GM21576 (cell line): ENCODE measurements around the gene TEX19.
A peak's percentile ranks its signal among the peaks of the same experiment; 100 is the strongest.

ENCODE experiments used
- ATAC-seq: cut with Tn5 transposase; IDR thresholded peaks from one replicate; pipeline ENCODE4 v1.9.1; 2021; ENCODE audit warnings: mild to moderate bottlenecking, moderate library complexity; ENCODE audit not compliant: unreplicated experiment

TEX19 gene

DNA sequence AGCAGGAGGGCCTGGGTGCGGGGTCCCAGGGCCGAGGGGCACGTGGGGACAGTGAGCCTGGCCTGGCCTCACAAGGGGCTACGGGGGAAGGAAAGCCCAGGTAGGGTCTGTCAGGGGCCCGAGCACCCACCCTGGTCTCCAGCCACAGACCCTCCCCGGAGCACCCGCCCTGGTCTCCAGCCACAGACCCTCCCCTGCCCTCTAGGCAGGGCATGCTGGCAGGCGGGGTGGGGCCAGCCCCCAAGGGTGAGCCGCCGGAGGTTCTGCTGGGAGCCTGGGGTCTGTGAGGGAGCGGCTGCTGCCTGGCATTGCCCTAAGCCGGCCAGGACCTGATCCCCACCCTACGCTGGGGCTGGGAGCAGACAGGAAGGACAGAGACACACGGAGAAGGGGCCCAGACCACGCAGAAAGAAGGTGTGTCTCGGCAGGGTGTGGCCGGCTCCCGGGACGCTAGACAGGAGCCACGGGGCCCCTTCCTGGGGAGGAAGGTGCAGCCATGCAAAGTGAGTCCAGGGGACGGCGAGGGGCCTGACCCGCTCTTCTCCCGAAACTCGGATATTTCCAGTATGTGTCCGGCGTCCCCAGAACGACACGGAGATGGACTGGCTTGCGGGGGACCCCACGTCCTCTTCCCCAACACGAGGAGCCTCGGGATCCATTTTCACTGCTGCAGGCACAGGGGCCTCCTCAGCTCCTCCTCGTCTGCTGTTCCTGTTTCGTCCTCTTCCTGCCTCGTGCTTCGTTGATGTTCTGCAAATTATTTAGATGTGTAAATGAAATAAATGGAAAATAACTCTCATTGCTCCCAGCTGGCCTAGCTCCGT, 28.0 kb downstream of the TEX19 start:
- ATAC-seq = no peak

DNA sequence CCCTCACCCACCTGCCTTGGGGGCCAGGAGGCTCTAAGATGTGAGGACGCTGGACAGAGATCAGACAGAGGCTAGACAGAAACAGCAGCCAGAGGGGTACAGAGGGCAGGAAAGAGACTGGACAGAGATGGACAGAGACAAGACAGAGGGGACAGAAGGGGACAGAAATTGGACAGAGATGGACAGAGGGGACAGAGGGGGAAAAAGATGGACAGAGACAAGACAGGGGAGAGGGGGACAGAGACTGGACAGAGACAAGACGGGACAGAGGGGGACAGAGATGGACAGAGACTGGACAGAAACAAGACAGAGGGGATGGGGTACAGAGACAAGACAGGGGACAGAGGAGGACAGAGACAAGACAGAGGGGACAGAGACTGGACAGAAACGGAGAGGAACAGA, 28.7 kb downstream of the TEX19 start:
- no peak for ATAC-seq

DNA sequence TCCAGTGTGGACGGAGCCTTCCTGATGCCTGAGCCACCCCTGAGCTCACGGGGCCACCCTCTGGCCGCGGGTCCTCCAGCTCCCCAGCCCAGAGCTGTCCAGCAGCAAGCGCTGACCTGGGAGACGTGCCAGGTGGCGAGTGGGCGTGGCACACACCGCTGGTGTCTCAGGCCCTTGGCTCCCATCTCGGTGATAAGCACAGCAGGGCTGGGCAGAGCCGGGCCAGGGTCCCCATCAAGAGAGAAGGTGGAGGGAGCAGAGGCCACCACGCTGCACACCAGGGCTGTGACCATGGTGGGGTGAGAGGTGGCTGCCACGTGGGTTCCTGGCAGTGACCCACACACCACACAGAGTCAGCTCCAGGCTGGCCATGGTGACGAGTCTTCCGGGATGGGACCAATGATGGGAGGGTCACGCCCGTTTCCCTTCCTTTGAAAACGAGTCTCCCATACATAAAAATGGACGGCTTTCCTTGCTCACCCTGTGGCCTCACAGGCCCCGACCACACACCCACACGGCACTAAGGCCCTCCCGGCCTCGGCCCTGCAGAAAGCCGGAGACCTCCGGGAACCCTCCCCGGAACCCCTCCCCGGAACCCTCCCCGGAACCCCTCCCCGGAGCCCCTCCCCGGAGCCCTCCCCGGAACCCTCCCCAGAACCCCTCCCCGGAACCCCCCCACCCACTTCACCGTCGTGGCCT, 29.3 kb downstream of the TEX19 start:
- no peak for ATAC-seq

DNA sequence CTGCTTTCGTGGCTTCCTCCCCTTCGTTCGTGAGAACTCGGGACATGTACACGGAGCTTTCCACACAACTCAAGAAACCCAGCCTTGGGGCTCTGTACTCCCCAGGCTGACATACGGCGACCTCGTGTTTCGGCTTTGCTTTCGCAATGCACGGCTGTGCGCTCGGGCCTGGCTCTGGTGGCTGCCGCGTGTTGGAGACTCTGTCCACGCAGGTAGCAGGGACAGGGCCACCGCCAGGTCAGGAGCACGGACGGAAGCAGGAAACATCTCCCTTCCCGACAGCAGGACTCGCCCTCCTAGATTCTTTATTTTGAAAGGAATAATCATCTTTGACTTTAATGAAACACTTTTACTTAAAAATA, 29.9 kb downstream of the TEX19 start:
- no peak for ATAC-seq

DNA sequence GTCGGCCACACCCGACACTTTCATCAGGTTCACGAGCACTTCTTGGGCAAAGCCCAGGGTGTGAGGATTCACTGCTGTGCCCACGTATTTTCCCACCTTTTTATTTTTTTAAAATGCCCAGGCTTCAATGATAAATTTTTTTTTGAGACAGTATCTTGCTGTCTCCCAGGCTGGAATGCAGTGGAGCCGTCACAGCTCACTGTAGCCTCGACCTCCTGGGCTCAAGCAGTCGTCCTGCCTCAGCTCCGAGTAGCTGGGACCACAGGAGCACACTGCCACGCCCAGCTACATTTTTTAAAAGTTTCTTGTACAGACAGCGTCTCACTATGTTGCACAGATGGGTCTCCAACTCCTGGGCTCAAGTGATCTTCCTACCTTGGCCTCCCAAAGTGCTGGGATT, 30.3 kb downstream of the TEX19 start:
- ATAC-seq = no peak

DNA sequence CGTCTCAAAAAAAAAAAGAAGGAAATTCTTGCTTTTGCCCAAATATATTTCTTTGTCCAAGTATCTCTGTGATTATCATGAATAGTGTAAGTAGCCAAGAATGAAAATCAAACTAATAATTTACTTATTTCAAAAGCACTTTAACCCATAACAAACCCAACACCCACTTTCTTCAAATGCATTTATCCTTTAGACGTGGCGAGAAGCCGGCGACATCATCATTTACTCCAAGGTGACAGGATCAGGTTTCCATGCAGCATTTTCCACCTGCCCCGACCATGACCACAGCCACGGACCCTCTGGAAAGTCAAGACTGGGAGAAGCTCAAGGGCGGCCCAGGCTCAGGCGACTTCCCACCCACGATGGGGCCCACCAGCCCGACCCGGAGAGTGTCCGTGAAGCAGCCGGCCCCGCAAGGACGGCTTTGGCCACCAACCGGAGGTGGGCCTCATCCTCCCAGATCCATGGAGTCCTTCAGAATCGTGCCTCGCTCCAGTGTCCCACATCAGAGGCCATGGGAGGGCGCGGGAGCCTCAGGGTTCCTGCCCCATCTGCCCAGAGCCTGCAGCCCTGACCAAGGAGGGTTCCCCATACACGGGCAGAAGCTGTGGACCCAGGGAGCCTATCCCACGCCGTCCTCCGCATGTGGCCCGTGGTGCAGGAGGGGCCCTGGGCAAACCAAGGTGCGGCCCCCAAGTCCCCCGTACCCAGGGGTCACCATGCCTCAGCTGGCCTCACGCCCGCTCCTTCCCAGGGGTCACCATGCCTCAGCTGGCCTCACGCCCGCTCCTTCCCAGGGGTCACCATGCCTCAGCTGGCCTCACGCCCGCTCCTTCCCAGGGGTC, 31.2 kb downstream of the TEX19 start:
- no peak for ATAC-seq

DNA sequence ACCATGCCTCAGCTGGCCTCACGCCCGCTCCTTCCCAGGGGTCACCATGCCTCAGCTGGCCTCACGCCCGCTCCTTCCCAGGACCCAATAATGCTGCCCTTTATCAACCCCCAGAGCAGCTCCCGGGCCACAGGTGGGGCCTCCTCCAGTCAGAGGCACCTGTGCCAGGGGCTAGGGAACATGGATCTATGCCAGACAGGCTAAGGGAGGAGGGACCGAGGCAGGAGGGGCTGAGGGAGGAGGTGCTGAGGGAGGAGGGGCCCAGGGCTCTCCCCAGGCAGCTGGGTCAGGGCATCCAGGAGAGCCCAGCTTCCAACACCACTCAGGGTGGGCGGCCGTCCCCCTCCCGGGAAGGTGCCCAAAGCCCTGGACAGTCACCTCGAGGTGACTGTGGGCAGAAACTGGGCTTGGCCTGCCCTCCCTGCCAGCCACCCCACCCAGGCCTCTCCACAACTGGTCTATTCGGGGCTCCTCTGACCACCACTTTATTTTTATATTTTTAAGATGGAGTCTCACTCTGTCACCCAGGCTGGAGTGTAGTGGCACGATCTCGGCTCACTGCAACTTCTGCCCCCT, 31.9 kb downstream of the TEX19 start:
- ATAC-seq = no peak

DNA sequence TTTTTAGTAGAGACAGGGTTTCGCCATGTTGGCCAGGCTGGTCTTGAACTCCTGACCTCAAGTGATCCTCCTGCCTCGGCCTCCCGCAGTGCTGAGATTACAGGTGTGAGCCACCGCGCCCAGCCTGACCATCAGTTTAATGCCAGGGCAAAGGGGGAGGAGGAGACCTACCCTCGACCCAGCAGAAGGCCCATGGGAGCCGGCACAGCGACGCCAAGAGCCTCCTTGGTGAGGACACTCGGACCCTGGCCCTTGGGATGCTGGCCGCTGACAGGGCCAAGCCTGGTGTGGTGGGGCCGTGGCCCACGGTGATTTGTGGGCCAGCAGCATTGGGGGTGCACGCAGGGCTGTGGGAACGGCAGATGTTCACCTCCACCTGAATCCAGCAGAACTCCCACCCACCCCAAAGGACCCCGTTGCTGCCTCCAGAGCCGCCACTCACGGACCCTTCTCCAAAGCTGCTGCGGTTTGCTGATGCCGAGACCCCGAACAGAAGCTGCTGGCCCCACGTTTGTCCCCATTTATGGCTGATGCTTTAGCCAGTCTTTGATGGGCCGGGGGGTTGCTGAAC, 32.5 kb downstream of the TEX19 start:
- no peak for ATAC-seq

DNA sequence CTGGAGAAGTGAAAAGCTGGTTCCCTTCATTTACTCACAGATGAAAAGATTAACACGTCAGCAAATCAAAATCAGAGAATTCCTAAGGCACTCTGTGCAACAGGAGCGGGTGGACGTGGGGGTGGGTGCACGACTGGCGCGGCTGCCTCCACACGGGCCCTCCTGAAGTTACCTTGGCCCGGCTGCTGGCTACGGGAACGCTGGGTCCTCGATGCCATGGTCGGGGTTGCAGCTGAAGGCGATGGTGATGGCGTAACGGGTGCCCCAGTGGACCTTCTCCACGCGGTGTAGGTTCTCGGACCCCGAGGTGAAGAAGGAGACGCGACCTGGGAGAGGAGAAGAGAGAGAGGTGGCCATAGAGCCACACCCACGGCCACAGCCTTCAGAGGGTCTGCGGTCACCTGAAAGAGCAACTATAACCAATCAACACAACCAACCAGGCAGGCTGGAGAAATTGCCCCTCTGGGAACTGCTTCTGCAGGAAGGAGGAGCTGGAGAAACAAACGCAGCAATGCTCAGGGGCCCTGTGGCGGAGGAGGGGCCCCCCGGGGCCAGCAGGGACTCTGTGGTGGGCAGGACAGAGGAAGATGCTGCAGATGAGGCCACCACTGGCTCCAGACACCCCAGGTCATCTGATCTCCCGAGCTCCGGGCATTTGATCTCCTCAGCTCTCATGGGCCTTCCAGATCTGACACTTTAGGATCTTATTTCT, 33.3 kb downstream of the TEX19 start:
- no peak for ATAC-seq

DNA sequence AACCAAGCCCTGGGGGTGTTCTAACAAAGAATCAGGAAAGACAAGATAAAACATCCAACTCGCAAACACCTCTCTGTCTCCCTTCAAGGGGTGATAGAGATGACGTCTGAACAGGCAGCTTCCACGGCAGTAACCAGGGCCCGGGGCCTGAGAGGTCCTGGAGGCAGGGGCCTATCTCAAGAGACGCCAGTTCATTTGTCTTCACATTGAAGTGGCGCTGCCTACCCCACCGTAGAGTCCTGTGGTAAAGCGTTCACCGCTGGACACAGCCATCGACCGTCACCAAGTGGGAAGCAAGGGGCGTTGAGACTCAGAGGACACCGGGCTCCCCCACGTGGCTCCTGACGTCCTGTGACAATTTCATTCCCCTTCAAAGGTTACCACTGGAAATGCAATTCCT, 33.9 kb downstream of the TEX19 start:
- no peak for ATAC-seq

DNA sequence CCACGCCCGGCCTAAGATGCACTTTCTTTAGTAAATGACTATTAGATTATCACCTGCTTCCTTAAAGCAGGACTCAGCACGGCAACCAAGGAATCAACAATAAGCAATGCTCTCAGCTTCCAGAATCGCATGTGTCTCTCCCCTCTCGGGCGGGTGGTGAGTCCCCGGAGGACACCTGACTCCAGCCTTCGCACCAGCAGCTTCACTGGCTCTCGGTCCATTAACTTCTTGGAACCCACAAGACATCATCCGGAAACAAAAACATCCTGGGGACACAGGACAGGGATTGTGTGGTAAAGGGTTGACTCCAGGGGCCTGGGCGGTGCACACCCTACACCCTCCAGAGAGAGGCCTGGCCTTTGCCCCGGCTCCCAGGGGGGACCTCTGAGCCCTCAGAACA, 35.2 kb downstream of the TEX19 start:
- no peak for ATAC-seq

DNA sequence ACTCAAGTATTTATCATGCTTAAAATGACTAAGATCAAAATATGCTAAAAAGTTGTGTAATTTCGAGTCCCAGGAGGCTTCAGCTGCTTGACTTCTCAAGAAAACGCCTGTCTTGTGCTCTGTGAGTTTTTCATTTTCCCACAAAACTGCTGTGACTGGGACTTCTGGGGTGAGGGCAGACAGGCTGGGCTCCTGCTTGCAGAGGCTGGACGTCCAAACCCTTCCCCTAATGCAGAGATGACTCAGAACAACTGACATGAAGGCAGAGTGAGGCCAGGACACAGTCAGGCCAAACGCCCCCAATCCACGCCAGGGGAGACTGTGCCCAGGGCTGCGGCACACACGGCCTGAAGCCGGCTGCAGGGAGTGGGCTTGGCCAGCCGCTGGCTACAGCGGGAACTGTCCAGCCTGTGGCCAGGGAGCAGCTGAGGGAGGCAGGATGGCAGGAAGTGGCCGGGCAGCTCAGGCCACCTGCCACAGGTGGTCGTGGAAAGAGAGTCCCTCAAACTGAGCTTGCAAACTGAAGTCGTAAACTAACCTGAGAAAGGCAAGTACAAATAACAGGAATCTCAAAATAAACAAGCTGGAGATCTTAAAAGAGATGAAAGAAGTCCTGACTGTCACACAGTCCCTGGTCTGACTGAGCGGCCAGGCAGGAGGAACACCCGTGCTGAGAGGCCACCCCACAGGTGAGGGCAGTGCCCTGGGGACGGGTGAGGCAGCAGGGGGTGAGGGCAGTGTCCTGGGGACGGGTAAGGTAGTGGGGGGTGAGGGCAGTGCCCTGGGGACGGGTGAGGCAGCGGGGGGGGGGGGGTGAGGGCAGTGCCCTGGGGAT, 37.8 kb downstream of the TEX19 start:
- ATAC-seq = no peak

DNA sequence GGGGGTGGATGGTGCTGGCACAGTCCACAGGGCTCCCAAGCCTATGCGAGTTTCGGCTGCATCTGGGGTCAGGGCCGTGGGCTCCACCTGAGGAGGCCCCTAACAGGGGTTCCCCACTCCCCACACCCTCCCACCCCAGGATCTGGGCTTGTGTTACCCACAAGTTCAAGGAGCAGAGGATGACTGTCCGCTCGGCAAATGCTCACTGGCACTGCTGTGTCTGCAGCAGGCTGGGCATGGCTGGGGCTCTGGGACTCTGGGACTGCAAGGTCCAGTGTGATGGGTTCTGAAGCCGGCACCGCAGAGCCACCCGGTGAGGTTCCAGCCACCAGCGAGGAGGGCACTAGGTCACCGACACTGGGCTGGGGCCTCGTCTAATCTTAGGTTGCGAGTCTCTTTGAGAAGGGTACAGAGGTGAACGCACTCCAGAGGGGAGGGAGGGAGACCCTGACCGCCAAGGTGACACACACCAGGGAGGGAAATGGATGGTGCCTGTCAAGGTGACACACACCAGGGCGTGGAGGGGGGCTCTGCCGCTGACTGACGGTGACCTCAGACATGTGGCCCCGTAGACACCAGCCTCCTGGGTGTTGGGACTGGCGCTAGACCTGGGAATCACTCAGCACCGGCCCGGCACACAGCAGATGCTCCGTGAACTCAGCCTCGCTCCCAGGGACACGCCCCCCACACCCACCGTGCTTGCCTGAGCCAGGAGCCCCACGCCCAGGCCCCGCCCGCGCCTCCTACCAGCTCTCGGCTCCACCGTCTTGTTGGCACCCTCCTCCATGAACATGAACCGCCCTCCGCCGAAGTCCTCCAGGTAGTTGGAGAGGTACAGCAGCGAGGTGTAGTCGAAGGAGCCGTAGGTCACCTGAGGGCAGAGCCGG, 38.6 kb downstream of the TEX19 start:
- ATAC-seq = no peak

DNA sequence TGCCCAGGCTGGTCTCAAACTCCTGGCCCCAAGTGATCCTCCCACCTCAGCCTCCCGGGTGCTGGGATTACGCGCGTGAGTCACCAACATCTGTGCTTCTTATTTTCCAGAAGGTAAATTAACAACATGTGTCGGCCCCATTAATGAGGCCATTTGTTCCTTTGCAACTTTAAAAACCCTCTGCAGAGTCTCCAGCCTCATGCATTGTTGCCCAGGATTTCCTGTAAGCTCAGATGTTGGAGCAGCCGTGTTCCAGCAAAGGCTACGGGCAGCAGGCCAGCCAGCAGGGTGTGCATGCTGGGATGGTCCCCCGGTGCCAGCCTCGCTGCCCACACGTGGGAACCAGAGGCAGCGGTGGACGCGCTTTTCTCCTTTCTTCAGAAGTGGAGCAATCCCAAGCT, 40.0 kb downstream of the TEX19 start:
- no peak for ATAC-seq

DNA sequence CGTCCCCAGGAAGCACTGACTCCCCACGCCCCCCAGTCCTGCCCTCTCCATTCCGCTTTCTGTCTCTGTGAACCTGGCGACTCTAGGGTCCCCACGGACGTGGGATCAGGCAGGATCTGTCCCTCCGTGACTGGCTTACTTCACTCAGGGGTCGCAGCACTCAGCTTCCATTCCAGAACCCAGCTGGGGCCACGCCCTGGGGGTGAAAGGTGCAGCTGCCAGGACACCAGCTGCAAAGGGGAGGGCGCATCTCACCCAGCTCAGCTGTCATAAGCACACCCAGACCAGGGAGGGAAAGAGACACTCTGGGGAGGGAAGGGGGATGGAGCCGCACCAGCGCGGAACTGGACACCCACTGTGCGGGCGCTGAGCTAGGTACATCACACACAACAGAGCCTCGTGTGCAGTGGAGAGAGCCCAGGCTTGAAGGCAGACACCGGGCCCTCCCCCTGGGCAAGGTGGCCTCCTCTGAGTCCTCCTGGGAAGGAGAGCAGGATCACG, 40.6 kb downstream of the TEX19 start:
- ATAC-seq = no peak

DNA sequence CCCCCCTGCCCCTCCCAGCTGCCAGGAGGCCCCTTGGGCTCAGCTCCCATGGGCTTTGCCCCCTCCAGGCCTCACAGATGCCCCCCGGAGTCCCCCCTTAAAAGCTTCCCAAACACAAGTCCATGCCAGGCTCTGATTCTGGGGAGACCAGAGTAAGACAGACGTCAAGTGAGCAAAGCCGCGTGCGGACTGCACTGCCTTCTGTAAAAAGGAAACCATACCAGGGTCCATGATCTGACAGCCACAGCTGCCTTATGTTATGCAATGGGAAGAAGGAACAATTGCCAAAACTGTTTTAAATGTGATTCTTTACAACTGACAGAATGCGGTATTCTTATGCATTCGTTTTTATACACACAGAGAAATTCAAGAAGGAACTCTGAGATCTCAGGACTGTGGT, 41.2 kb downstream of the TEX19 start:
- no peak for ATAC-seq

DNA sequence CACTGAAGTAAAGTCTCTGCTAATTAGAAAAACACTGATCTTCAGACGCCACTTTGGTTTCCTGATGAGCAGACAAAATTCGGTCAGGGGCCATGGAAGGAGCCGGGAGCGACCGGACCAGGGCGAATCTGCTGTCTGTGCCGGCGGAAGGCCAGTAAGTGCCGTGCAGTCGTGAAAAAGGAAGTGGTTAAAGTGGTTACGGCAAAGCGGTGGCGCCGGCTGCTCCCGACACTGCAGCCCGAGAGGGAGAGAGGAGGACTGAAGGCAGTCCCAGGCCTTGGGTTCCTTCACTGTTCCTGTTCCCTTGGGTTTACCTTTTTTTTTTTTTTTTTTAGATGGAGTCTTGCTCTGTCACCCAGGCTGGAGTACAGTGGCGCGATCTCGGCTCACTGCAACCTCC, 41.8 kb downstream of the TEX19 start:
- peak; percentile 55 for ATAC-seq

DNA sequence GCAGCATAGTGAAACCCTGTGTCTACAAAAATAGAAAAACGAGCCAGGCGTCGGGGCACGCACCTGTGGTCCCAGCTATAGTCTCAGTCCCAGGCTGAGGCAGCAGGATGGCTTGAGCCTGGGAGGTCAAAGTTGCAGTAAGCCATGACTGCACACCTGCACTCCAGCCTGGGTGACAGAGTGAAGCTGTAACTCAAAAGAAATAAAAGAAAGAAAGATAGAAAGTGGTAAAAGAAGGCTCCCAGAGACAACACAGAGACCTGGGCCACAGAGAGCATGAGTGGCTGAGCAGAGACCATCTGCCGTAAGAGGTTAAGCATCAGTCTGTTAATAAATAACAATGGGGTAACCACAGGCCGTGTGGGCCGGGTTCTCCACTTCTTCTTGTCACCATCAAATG, 43.8 kb downstream of the TEX19 start:
- ATAC-seq = no peak
